Tibial nerve (tissue), 3 donors: ENCODE results near the gene TMEM231.
A peak's percentile ranks its signal among the peaks of the same experiment; 100 is the strongest.

ENCODE experiments used
- POLR2A ChIP-seq, 2 donors: fragments of 450-650 bp; IDR thresholded peaks; one replicate each; pipeline ENCODE4 v1.6.1; 2017; ENCODE audit warnings: antibody characterized with exemption in 2 of 2, mild to moderate bottlenecking in 2 of 2, moderate library complexity in 2 of 2
- TF ChIP-seq, protein P1 (sequence below), 5 experiments: fragments of 200-600 bp in 3 of 5; fragments of 450-650 bp in 2 of 5; sonication (generic) in 3 of 5; IDR thresholded peaks; one replicate each; pipeline ENCODE4 v1.5.1; 2016 to 2019; ENCODE audit warnings: antibody characterized with exemption in 5 of 5, mild to moderate bottlenecking in 3 of 5, moderate library complexity in 2 of 5

DNA sequence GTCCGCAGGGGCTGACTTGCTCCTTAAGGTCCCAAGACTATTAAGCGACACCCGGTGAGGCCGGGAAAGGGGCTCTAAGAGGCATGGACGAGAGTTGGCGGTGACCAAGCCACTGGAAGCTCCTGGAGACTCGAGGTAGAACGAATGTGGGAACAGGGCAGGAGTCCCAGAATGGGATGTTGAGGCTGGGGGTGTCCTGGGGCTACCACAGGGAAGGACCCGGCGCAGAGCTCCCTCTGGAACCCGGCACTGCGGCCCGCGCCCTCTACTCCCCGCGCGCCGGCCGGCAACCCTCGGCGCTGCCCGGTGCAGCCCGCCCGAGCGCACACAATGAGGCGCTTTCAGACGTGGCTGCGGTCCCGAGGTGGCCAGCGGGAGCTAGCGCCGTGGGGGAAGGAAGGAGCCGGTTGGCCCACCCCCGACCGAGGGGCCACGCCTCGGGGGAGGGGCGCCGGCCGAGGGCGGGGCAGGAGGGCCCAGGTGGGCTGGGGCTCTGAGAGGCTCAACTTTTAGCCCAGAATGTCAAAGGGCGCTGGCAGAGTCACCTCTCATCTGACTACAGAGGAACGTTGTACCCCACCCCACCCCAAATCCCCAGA lies 60.9 kb downstream of the TMEM231 start, which contains the start of gene CHST6:
- peak in 1 of 2 donors; percentile 13 for TF ChIP-seq POLR2A (IDR thresholded peaks at IDR 0.05)
- TF ChIP-seq, protein P1, sequence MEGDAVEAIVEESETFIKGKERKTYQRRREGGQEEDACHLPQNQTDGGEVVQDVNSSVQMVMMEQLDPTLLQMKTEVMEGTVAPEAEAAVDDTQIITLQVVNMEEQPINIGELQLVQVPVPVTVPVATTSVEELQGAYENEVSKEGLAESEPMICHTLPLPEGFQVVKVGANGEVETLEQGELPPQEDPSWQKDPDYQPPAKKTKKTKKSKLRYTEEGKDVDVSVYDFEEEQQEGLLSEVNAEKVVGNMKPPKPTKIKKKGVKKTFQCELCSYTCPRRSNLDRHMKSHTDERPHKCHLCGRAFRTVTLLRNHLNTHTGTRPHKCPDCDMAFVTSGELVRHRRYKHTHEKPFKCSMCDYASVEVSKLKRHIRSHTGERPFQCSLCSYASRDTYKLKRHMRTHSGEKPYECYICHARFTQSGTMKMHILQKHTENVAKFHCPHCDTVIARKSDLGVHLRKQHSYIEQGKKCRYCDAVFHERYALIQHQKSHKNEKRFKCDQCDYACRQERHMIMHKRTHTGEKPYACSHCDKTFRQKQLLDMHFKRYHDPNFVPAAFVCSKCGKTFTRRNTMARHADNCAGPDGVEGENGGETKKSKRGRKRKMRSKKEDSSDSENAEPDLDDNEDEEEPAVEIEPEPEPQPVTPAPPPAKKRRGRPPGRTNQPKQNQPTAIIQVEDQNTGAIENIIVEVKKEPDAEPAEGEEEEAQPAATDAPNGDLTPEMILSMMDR (IDR thresholded peaks at IDR 0.05), result no peak
